K562 (cell line): ENCODE data around the gene POT1.

Source experiments
- ADNP ChIP-seq: fragments of 200-800 bp; sonication (Bioruptor generic); IDR thresholded peaks from 2 replicates; pipeline ENCODE4 v1.6.1; 2016; ENCODE audit warnings: missing genetic modification characterization, missing compliant biosample characterization
- ETV5 ChIP-seq: sonication (generic); formaldehyde crosslinking; IDR thresholded peaks from 2 replicates; pipeline ENCODE4 v1.4.0; 2020; ENCODE audit warnings: low read depth, mild to moderate bottlenecking, missing genetic modification reagents

DNA sequence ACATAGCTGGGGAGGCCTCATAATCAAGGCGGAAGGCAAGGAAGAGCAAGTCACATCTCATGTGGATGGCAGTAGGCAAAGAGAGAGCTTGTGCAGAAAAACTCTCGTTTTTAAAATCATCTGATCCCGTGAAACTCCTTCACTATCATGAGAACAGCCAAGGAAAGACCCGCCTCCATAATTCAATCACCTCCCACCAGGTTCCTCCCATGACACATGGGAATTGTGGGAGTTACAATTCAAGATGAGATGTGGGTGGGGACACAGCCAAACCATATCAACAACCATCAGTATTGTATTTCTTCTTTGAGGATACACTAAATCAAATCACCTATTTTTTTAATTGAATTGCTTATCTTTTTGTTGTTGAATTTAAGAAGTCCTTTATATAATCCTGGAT lies 16.7 kb downstream of the POT1 start:
- TF ChIP-seq ETV5 (CRISPR knock-in tag): no peak
- TF ChIP-seq ADNP (tag): no peak
